NCI-H2081 treated with DMSO at 0.1 percent for 48 hours (cell line): Measurements from ENCODE around the gene CDKAL1.
"Not testable (repeated sequence)": the region's sequence is repeated elsewhere in the genome, so short reads cannot be mapped to it uniquely, and the experiment has no call there.

Experiments
- DNase-seq: peaks from one replicate; lab custom pipeline; 2025; lab: John Stamatoyannopoulos, UW

Gene CDKAL1

DNA sequence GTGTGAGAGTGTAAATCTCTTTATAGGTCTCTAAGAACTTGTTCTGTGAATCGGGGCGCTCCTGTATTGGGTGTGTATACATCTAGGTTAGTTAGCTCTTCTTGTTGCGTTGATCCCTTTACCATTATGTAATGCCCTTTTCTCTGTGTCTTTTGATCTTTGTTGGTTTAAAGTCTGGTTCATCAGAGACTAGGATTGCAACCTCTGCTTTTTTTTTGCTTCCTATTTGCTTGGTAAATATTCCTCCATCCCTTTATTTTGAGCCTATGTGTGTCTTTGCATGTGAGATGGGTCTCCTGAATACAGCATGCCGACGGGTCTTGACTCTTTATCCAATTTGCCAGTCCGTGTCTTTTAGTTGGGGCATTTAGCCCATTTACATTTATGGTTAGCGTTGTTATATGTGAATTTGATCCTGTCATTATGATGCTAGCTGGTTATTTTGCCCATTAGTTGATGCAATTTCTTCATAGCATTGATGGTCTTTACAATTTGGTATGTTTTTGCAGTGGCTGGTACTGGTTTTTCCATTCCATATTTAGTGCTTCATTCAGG is 60.1 kb downstream of the CDKAL1 start:
- not testable (repeated sequence) for DNase-seq

GRCh38 chr6:20599302-20600051 is 65.2 kb downstream of the CDKAL1 start:
- DNase-seq = no peak

- no peak for DNase-seq
Observed at GRCh38 chr6:20600831-20601230, 66.6 kb downstream of the CDKAL1 start.

DNA sequence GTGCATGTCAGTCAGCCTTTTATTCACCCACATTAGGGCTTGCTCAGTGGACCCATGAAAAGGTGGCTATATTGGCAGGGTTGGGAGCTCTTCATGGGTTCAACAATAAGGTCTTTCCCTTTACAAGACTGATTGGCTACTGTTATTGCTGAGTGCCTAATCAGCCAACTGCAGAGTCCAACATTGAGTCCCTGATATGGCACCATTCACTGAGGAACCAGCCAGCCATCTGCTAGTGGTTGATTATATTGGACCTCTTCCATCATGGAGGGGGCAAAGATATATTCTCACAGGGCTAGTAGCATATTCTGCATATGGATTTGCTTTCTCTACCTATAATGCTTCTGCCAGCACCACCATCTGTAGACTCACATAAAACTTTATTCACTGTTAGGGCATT is 69.9 kb downstream of the CDKAL1 start:
- DNase-seq = no peak

- no peak for DNase-seq
Observed at GRCh38 chr6:20605061-20605460, 70.8 kb downstream of the CDKAL1 start.

- DNase-seq = no peak
Observed at GRCh38 chr6:20605581-20605980, 71.3 kb downstream of the CDKAL1 start.

DNA sequence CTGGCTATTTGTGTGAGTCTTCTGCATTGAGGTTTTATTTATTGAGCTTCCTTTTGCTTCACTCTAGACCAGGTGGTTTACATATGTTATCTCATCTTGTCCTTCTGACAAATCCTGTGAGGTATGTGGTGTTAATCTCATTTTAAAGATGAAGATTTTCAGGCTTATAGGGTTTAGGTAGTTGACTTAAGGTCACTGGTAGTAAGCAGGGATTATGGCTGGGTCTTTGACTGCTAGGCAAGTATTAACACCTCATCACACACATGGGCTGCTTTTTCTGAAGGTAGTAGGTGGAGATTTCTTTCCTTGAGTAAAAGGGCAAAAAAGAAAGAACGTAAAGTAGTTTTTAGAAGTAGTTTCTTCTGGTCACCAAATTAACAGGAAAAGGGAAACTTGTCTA is 72.6 kb downstream of the CDKAL1 start:
- no peak for DNase-seq

GRCh38 chr6:20608356-20608755 is 74.1 kb downstream of the CDKAL1 start:
- DNase-seq = no peak

DNA sequence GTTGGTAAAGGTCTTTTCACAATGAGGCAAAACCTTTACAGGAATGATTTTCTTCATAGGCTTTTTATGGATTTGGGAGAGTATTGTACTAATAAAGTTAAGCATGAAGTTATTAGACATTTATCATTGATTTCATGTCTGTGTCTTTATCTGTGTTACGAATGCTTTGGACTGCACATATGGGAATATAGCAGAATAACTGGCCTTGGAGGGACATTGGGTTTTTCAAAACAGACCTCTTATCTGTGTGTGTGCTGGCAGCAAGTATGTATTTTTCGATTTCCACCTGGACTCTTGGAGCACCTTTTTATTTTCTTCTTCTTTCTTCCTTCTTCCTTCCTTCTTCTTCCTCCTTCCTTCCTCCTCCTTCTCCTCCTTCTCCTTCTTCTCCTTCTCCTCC is 74.6 kb downstream of the CDKAL1 start:
- DNase-seq = no peak

- not testable (repeated sequence) for DNase-seq
Observed at GRCh38 chr6:20609924-20610323, 75.7 kb downstream of the CDKAL1 start.

GRCh38 chr6:20610636-20611370 is 76.5 kb downstream of the CDKAL1 start:
- DNase-seq = no peak

GRCh38 chr6:20617537-20617936 is 83.3 kb downstream of the CDKAL1 start:
- DNase-seq = not testable (repeated sequence)

GRCh38 chr6:20620043-20620442 is 85.8 kb downstream of the CDKAL1 start:
- DNase-seq = no peak

- DNase-seq = no peak
Observed at GRCh38 chr6:20623761-20624160, 89.5 kb downstream of the CDKAL1 start.

DNA sequence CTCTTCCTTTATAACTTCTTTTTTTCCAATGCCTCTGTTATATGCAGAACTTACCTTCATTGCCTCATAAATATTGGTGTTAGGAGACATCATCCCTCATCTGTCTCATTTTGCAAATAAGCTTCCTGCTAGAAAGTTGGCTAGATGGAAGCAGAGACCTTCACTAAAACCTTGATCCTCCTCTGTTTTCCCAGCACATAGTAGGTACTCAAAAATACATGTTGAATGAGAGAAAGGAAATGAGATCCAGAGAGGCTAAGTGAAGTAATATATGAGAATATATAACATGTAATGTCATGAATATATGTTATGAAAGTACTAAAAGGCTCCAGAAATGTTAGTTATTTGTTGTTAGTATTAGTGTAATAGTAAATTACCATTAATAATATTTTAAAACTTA is 91.9 kb downstream of the CDKAL1 start:
- no peak for DNase-seq

GRCh38 chr6:20629509-20629908 is 95.3 kb downstream of the CDKAL1 start:
- no peak for DNase-seq

- no peak for DNase-seq
Observed at GRCh38 chr6:20630136-20630535, 95.9 kb downstream of the CDKAL1 start.

DNA sequence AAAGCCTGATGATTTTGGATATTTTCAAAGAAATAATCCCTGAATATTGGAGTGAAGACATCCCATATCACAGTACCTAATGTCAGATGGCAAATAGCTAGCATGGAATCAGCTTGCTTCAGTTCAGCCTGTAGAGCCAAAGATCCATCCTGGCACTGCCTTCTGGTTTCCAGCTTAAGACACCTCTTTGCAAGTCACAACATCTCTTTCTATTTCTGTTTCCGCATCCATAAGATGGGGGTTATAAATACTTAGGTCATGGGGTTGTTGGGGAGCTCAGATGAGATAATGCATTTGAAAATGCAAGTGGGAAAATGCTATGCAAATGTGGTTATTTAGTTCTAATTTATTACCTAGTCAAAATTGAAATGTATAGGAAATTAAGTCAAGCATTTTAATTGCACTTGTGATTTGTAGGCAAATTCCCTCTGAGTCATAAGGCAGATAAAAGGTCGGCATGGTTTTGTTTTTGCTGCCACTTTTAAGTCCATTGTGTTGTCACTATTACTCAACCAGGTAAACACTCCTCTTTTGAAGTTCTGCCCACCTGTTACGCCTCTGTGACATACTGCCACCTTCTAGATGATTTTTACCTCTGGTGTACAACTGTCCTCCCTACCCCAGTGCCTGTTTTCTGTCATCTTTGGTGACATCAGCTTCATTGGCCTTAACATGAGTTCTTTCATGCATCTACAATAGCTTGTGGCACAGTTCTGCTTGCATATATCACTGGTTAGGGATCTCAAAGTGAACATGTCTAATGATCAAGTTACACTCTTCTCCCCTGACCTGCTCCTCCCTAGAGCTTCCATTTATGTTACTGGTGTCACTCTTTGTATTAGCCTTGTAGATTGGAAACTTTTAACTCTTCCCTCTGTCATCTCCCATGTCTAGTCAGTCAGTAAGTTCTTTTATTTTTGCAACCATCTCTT is 96.6 kb downstream of the CDKAL1 start:
- DNase-seq = no peak

- DNase-seq = no peak
Observed at GRCh38 chr6:20631549-20631924, 97.3 kb downstream of the CDKAL1 start.

DNA sequence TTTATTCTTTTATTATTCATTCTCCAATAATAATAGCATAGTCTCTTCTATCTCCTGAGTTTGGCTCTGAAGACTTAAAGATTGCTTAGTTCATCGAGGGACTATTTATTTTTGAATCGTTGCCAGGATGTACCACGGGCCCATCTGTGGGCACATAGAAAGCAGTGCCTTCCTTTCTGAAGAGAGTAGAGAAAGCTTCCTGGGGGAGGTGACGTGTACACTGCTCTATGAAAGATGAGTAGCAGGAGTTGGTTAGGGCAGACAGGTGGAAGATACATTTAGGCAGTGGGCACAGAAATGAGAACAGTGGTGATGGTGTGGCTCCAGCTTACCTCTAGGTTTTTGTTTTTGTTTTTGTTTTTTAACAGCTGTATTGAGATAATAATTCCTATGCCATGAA is 98.4 kb downstream of the CDKAL1 start:
- no peak for DNase-seq

DNA sequence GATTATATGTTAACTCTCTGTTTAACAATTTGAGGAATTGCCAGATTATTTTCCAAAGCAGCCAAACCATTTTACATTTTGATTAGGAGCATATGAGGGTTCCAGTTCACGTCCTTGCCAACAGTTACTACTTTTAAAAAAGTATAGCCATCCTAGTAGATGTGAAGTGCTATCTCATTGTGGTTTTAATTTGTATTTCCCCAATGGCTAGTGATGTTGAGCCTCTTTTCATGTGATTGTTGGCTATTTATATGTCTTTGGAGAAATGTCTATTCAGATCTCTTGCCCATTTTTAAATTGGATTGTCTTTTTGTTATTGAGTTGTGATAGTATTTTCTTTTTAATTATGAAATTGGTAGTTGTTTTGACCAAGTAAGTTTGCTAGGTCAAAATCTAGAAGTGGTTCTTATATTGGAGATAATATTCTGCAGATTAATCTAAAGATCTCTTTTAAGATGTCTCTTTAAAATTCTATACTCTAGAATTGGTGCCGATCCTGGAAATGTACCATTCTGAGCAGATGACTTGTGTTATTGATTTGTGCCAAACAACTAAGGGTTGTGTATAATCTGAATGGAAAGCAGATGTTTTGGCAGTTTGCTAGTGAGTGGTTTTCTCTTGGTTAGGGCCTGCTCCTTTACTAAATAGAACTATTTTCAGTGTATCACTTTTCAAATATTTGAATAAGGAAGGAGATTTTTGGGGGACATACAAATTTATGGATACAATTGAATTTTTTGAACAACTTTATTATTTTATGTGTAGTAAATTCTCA is 99.5 kb downstream of the CDKAL1 start:
- no peak for DNase-seq
